Activated CD8-positive, alpha-beta T cell treated with anti-CD3 and anti-CD28 coated beads, Interleukin-2, amount 10 ng/mL, durations not matched to agents 7 days and 5 days (primary cell): Measurements from ENCODE around the gene HPX. TPM values are rescaled to one million over a fixed set of nuclear protein-coding genes. Genes with fewer than 3 reads are reported as not detected.

Source experiments
- ATAC-seq: fragments of 150-1000 bp; cut with Tn5 transposase; one replicate; pipeline ENCODE4 v1.10.0; 2021; ENCODE audit warnings: moderate library complexity
- CTCF ChIA-PET: fragments of 350-600 bp; sonication (Branson Sonifier 250); formaldehyde crosslinking; loops from one replicate; lab custom pipeline; 2021; ENCODE audit warnings: antibody characterized with exemption; lab: Charles Lee
- POLR2A ChIA-PET: fragments of 350-600 bp; sonication (Branson Sonifier 250); formaldehyde crosslinking; loops from one replicate; lab custom pipeline; 2021; ENCODE audit warnings: antibody characterized with exemption; lab: Charles Lee
- DNase-seq: peaks from one replicate; pipeline ENCODE4 v3.0.0-alpha.2; 2020
- H3K27ac Mint-ChIP-seq: one replicate; pipeline ENCODE4 v1.8.0; 2021; ENCODE audit warnings: mild to moderate bottlenecking, mixed read lengths
- H3K27me3 Mint-ChIP-seq: one replicate; pipeline ENCODE4 v1.8.0; 2021; ENCODE audit warnings: low read depth, mixed read lengths
- H3K36me3 Mint-ChIP-seq: one replicate; pipeline ENCODE4 v1.8.0; 2021; ENCODE audit warnings: low read depth, mixed read lengths
- H3K4me1 Mint-ChIP-seq: one replicate; pipeline ENCODE4 v1.8.0; 2021; ENCODE audit warnings: low read depth, mixed read lengths
- H3K4me3 Mint-ChIP-seq: one replicate; pipeline ENCODE4 v1.8.0; 2021; ENCODE audit warnings: mild to moderate bottlenecking, mixed read lengths
- H3K9me3 Mint-ChIP-seq: one replicate; pipeline ENCODE4 v1.8.0; 2022; ENCODE audit warnings: mixed read lengths; ENCODE audit not compliant: insufficient read depth
- total RNA-seq, 2 experiments: library from RNA; stranded (reverse); gene quantifications; one replicate each; pipeline ENCODE4 v1.2.3, GENCODE V29; 2021

The HPX gene
- total RNA-seq, 2 experiments from 2014 or later, result not detected

DNA sequence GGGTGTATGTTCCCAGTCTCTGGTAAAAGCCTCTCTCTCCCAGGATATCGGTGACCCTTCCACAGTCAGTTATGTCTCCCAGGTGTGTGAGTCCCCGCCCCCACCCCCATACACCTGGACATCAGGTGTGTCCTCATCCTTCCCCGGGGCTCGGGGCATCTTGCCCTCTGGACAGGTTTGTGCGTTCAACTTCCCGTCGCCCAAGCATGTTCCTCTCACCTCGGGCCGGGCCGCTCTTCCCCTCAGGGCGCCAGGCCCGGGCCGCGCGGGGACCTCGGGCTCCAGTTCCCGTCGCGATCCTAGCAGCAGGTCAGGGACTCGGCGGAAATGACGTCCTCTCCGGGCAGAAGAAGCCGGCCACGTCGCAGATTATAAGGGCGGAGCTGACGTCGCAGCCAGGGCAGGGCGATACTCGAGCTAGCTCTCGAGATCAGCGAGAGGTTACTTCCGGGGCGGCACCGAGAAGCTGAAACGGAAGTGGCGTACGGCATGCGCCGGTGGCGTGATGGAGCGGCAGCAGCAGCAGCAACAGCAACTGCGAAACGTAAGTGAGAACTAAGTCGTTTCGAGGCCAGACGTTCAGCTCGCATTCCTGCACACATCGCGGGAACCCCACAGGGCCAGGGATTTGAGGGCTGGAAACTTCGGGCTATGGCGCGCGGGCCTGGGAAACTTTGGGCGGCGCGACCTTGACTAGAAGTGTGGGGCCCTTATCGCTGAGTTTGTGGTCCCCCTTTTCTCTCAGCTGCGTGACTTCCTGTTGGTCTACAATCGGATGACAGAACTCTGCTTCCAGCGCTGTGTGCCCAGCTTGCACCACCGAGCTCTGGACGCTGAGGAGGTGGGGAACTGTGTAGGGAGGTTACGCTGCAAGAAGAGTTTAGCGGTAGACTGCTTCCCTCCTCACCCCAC lies 40.5 kb upstream of the HPX start, which contains the start of the genes ARFIP2 and TIMM10B:
TSS of gene ARFIP2 (minus strand) at position 320 of the 912 bp plus-strand sequence. CDS start 910 bp downstream, outside the sequence.
TSS of gene TIMM10B (plus strand) at position 490 of the 912 bp plus-strand sequence. CDS start at position 506, 16 bp downstream.
- peak; percentile 96 for ATAC-seq
- Mint-ChIP-seq H3K27ac (peak within 1 kb of the TSS; percentile 97), H3K9me3 (no peaks in the 10 kb centered on the region), H3K36me3 (peaks cover 45% of the 10 kb centered on the region), H3K4me1 (peaks cover 38% of the 10 kb centered on the region), H3K27me3 (no peaks in the 10 kb centered on the region), H3K4me3 (peak within 1 kb of the TSS; percentile 94)
- POLR2A ChIA-PET, result interaction anchor here (0.6 to 3.2 kb wide), 23 partner anchors 8 to 202 kb away, joined by 3 to 21 read pairs (median 4); partner anchors contain the start of genes DNHD1, ILK, MRPL17 and RRP8
- CTCF ChIA-PET, result interaction anchor here (0.7 to 4.8 kb wide), 14 partner anchors 9 to 274 kb away, joined by 3 to 39 read pairs (median 4); partner anchors contain the start of gene MRPL17
- peak; percentile 99 for DNase-seq

GRCh38 chr11:6480299-6480914 lies 39.6 kb upstream of the HPX start:
- POLR2A ChIA-PET, result interaction anchor here (0.6 kb wide), 1 partner anchor 158 kb away, joined by 3 read pairs; no protein-coding TSS in a partner anchor
- H3K27ac Mint-ChIP-seq, result peak overlapping the region; percentile 97

DNA sequence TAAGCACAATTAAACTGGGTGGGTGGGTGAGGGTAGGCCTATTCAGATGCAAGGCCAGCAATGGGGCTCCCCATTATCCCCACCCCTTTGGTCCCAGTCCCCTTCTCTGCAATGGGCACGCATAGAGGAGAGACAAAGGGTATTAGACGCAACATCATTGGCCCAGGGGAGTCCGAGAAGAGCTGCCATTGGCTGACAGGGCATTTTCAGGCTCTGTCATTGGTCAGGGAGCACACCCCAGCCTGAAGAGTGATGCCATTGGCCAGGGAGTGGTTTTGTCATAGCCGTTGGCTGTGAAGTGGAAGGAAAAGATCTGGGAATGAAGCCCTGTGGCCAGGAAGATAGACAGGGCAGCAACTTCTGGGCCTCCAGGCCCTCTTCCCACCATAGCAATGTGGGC lies 35.8 kb upstream of the HPX start:
- Mint-ChIP-seq H3K27ac (no peak overlapping the region), H3K36me3 (peaks cover 31% of the 10 kb centered on the region)
- POLR2A ChIA-PET, result interaction anchor here (1.0 to 1.1 kb wide), 3 partner anchors 14 to 89 kb away, joined by 3 read pairs; no protein-coding TSS in a partner anchor

More at GRCh38 chr11:6480299-6480914, 39.6 kb upstream of the HPX start:
- peak overlapping the region; percentile 94 for H3K4me3 Mint-ChIP-seq
- no peak for DNase-seq
- peaks cover 40% of the 10 kb centered on the region for H3K4me1 Mint-ChIP-seq
- H3K27me3 Mint-ChIP-seq, result no peaks in the 10 kb centered on the region
- no peaks in the 10 kb centered on the region for H3K9me3 Mint-ChIP-seq
- CTCF ChIA-PET, result no interaction called here
- ATAC-seq, result no peak
- H3K36me3 Mint-ChIP-seq, result peaks cover 45% of the 10 kb centered on the region

GRCh38 chr11:6475936-6476335 lies 35.1 kb upstream of the HPX start:
- CTCF ChIA-PET, result interaction anchor here (0.7 to 2.7 kb wide), 5 partner anchors 30 to 97 kb away, joined by 4 to 16 read pairs (median 7); no protein-coding TSS in a partner anchor
- no peak overlapping the region for H3K4me3 Mint-ChIP-seq
- H3K36me3 Mint-ChIP-seq, result peaks cover 27% of the 10 kb centered on the region
- ATAC-seq (no peak), DNase-seq (no peak)
- peaks cover 46% of the 10 kb centered on the region for H3K4me1 Mint-ChIP-seq
- H3K27ac Mint-ChIP-seq, result no peak overlapping the region
- peaks cover 11% of the 10 kb centered on the region for H3K27me3 Mint-ChIP-seq
- no peaks in the 10 kb centered on the region for H3K9me3 Mint-ChIP-seq
- POLR2A ChIA-PET, result interaction anchor here (1.0 to 1.1 kb wide), 3 partner anchors 14 to 89 kb away, joined by 3 read pairs; no protein-coding TSS in a partner anchor

More for the DNA sequence above, 35.8 kb upstream of the HPX start:
- no peak for ATAC-seq
- Mint-ChIP-seq H3K4me3 (no peak overlapping the region), H3K4me1 (peaks cover 43% of the 10 kb centered on the region), H3K27me3 (peaks cover 9% of the 10 kb centered on the region), H3K9me3 (no peaks in the 10 kb centered on the region)
- DNase-seq, result no peak
- CTCF ChIA-PET, result interaction anchor here (0.7 to 2.5 kb wide), 4 partner anchors 29 to 98 kb away, joined by 4 to 16 read pairs (median 8); no protein-coding TSS in a partner anchor

- Mint-ChIP-seq H3K9me3 (no peaks in the 10 kb centered on the region), H3K27me3 (peaks cover 11% of the 10 kb centered on the region), H3K36me3 (peaks cover 26% of the 10 kb centered on the region), H3K27ac (peak overlapping the region; percentile 37), H3K4me3 (peak overlapping the region; percentile 32), H3K4me1 (peaks cover 36% of the 10 kb centered on the region)
- no peak for ATAC-seq
- no peak for DNase-seq
- CTCF ChIA-PET, result interaction anchor here (1.0 to 2.7 kb wide), 4 partner anchors 31 to 96 kb away, joined by 3 to 16 read pairs (median 8); no protein-coding TSS in a partner anchor
- POLR2A ChIA-PET, result interaction anchor here (0.7 to 1.1 kb wide), 2 partner anchors 22 to 88 kb away, joined by 3 read pairs; no protein-coding TSS in a partner anchor
Observed at GRCh38 chr11:6474806-6475500, 34.2 kb upstream of the HPX start.

GRCh38 chr11:6474413-6474792 lies 33.6 kb upstream of the HPX start:
- ChIA-PET CTCF (interaction anchor here (1.0 to 2.7 kb wide), 4 partner anchors 31 to 95 kb away, joined by 3 to 16 read pairs (median 8); no protein-coding TSS in a partner anchor), POLR2A (interaction anchor here (0.7 kb wide), 1 partner anchor 22 kb away, joined by 3 read pairs; no protein-coding TSS in a partner anchor)
- Mint-ChIP-seq H3K36me3 (peaks cover 21% of the 10 kb centered on the region), H3K9me3 (no peaks in the 10 kb centered on the region), H3K4me3 (peak overlapping the region; percentile 75), H3K4me1 (peaks cover 31% of the 10 kb centered on the region), H3K27ac (peak overlapping the region; percentile 37), H3K27me3 (peaks cover 11% of the 10 kb centered on the region)
- DNase-seq (no peak), ATAC-seq (no peak)

GRCh38 chr11:6473451-6474412 lies 32.9 kb upstream of the HPX start, which contains the start of gene TRIM3:
Gene TRIM3, minus strand, starts transcription at chr11:6473941. Its CDS starts 8,246 bp downstream, at chr11:6465695.
- peak within 1 kb of the TSS; percentile 43 for H3K27ac Mint-ChIP-seq
- ATAC-seq (peak; percentile 82), DNase-seq (peak; percentile 67)
- peaks cover 15% of the 10 kb centered on the region for H3K36me3 Mint-ChIP-seq
- CTCF ChIA-PET, result interaction anchor here (2.5 to 3.8 kb wide), 3 partner anchors 30 to 95 kb away, joined by 7 to 29 read pairs (median 10); no protein-coding TSS in a partner anchor
- peak within 1 kb of the TSS; percentile 79 for H3K4me3 Mint-ChIP-seq
- H3K27me3 Mint-ChIP-seq, result peaks cover 11% of the 10 kb centered on the region
- POLR2A ChIA-PET, result interaction anchor here (0.9 to 2.0 kb wide), 4 partner anchors 8 to 38 kb away, joined by 3 to 7 read pairs (median 3); partner anchors contain the start of genes ARFIP2 and TIMM10B
- H3K4me1 Mint-ChIP-seq, result peaks cover 26% of the 10 kb centered on the region
- H3K9me3 Mint-ChIP-seq, result no peaks in the 10 kb centered on the region

GRCh38 chr11:6472934-6473333 lies 32.1 kb upstream of the HPX start:
- Mint-ChIP-seq H3K36me3 (peaks cover 11% of the 10 kb centered on the region), H3K4me1 (peaks cover 26% of the 10 kb centered on the region), H3K27ac (no peak overlapping the region), H3K9me3 (no peaks in the 10 kb centered on the region), H3K27me3 (peaks cover 11% of the 10 kb centered on the region), H3K4me3 (peak overlapping the region; percentile 79)
- DNase-seq (no peak), ATAC-seq (no peak)
- POLR2A ChIA-PET, result interaction anchor here (0.9 to 2.0 kb wide), 4 partner anchors 9 to 37 kb away, joined by 3 to 7 read pairs (median 3); partner anchors contain the start of genes ARFIP2 and TIMM10B
- CTCF ChIA-PET, result interaction anchor here (0.9 to 3.8 kb wide), 4 partner anchors 30 to 110 kb away, joined by 3 to 29 read pairs (median 7); no protein-coding TSS in a partner anchor

DNA sequence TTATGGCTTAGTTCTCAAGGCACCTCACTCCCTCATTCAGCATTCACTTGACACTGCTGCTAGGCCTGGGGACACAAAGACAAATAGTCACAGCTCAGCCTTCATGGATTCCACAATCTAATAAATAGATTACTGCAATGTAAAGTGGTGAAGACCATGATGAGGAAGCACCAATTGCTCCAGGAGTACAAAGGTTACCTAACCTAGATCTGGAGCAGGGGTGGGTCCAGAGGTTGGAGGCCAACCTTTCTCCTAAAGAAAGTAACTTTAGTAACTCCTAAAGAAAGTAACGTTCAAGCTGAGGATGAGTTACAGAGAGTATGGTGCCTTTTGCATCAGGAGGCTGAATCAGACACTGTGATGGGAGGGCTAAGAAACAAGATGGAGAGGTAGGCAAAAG lies 28.8 kb upstream of the HPX start:
- Mint-ChIP-seq H3K27me3 (peaks cover 17% of the 10 kb centered on the region), H3K27ac (no peak overlapping the region), H3K4me3 (no peak overlapping the region), H3K9me3 (no peaks in the 10 kb centered on the region), H3K4me1 (peaks cover 24% of the 10 kb centered on the region), H3K36me3 (no peaks in the 10 kb centered on the region)
- no peak for ATAC-seq
- DNase-seq, result no peak
- POLR2A ChIA-PET, result no interaction called here
- CTCF ChIA-PET, result interaction anchor here (0.9 to 2.3 kb wide), 3 partner anchors 26 to 236 kb away, joined by 3 to 10 read pairs (median 5); no protein-coding TSS in a partner anchor
